Stimulated activated CD8-positive, alpha-beta memory T cell treated with anti-CD3 and anti-CD28 coated beads, Interleukin-7, amount 100 ng/mL, for 48 hours (primary cell): Measurements from ENCODE around the gene SMAD7.
"Not testable (repeated sequence)": the region's sequence is repeated elsewhere in the genome, so short reads cannot be mapped to it uniquely, and the experiment has no call there.

ENCODE experiments used
- DNase-seq, 2 donors: peaks; one replicate each; pipeline ENCODE4 v3.0.0-alpha.2; 2020; ENCODE audit warnings: low read depth in 1 of 2; ENCODE audit errors: extremely low read depth in 1 of 2

Gene SMAD7

GRCh38 chr18:48885266-48885923, 65.4 kb downstream of the SMAD7 start:
- DNase-seq, result no peak

- DNase-seq, result no peak
Observed at GRCh38 chr18:48884771-48885170, 66.0 kb downstream of the SMAD7 start.

GRCh38 chr18:48884306-48884705, 66.5 kb downstream of the SMAD7 start:
- no peak for DNase-seq

GRCh38 chr18:48882379-48882778, 68.4 kb downstream of the SMAD7 start:
- no peak for DNase-seq

GRCh38 chr18:48880931-48881330, 69.8 kb downstream of the SMAD7 start:
- DNase-seq, result no peak

- DNase-seq, result no peak
Observed at GRCh38 chr18:48879008-48879431, 71.7 kb downstream of the SMAD7 start.

GRCh38 chr18:48878471-48878870, 72.3 kb downstream of the SMAD7 start:
- DNase-seq, result no peak

- DNase-seq, result no peak
Observed at GRCh38 chr18:48877941-48878340, 72.8 kb downstream of the SMAD7 start.

- no peak for DNase-seq
Observed at GRCh38 chr18:48876590-48876989, 74.2 kb downstream of the SMAD7 start.

- no peak for DNase-seq
Observed at GRCh38 chr18:48875942-48876511, 74.7 kb downstream of the SMAD7 start.

GRCh38 chr18:48875314-48875941, 75.3 kb downstream of the SMAD7 start:
- DNase-seq, result no peak

- no peak for DNase-seq
Observed at GRCh38 chr18:48874701-48875162, 76.0 kb downstream of the SMAD7 start.

- DNase-seq, result no peak
Observed at GRCh38 chr18:48874233-48874632, 76.5 kb downstream of the SMAD7 start.

GRCh38 chr18:48872234-48873145, 78.3 kb downstream of the SMAD7 start:
- no peak for DNase-seq

GRCh38 chr18:48871391-48872166, 79.2 kb downstream of the SMAD7 start:
- no peak for DNase-seq

GRCh38 chr18:48870926-48871325, 79.8 kb downstream of the SMAD7 start:
- not testable (repeated sequence) for DNase-seq
